HG02840 (cell line): ENCODE data around the gene TLE2.

Source experiments
- ATAC-seq: cut with Tn5 transposase; IDR thresholded peaks from one replicate; pipeline ENCODE4 v1.9.1; 2021; ENCODE audit warnings: mild to moderate bottlenecking, moderate library complexity, moderate number of reproducible peaks; ENCODE audit not compliant: unreplicated experiment, low FRiP score

The TLE2 gene

GRCh38 chr19:3029065-3029923 lies at the start of gene TLE2:
TSS of gene TLE2 (minus strand) at chr19:3029280. CDS start at chr19:3028904, 376 bp downstream.
- ATAC-seq, result no peak

- no peak for ATAC-seq
These were observed 46.7 kb upstream of the TLE2 start for GRCh38 chr19:3075605-3076431.

- no peak for ATAC-seq
These were observed 45.0 kb upstream of the TLE2 start for GRCh38 chr19:3073931-3074595.

- no peak for ATAC-seq
These were observed 44.1 kb upstream of the TLE2 start for GRCh38 chr19:3073159-3073563.

GRCh38 chr19:3071768-3072167 lies 42.7 kb upstream of the TLE2 start:
- ATAC-seq, result no peak

- ATAC-seq, result no peak
These were observed 39.0 kb upstream of the TLE2 start for GRCh38 chr19:3068071-3068470.

GRCh38 chr19:3067563-3067962 lies 38.5 kb upstream of the TLE2 start:
- no peak for ATAC-seq

GRCh38 chr19:3066482-3067049 lies 37.5 kb upstream of the TLE2 start:
- no peak for ATAC-seq

GRCh38 chr19:3065675-3066357 lies 36.7 kb upstream of the TLE2 start:
- ATAC-seq, result peak; percentile 50

GRCh38 chr19:3064011-3064330 lies 34.9 kb upstream of the TLE2 start:
- ATAC-seq, result no peak

GRCh38 chr19:3062165-3063105 lies 33.4 kb upstream of the TLE2 start, which contains the start of gene TLE5:
TSS of gene TLE5 (minus strand) at chr19:3062495. CDS start at chr19:3062200, 295 bp downstream.
- no peak for ATAC-seq

GRCh38 chr19:3061182-3062161 lies 32.4 kb upstream of the TLE2 start:
- ATAC-seq, result no peak

- ATAC-seq, result no peak
These were observed 31.7 kb upstream of the TLE2 start for GRCh38 chr19:3060857-3061181.

- no peak for ATAC-seq
These were observed 30.6 kb upstream of the TLE2 start for GRCh38 chr19:3059653-3060052.

GRCh38 chr19:3058821-3059314 lies 29.8 kb upstream of the TLE2 start:
- no peak for ATAC-seq

GRCh38 chr19:3058009-3058820 lies 29.1 kb upstream of the TLE2 start:
- ATAC-seq, result no peak

- ATAC-seq, result no peak
These were observed 28.2 kb upstream of the TLE2 start for GRCh38 chr19:3057275-3057714.
